IMR-90 (cell line): ENCODE results near the gene RAD17. TPM values are rescaled to one million over a fixed set of nuclear protein-coding genes. Genes with fewer than 3 reads are reported as not detected.

ENCODE experiments used
- ATAC-seq: fragments of 200-7000 bp; cut with Tn5 transposase; 2 replicates; pipeline ENCODE4 v1.9.1; 2020; ENCODE audit warnings: low read depth, mild to moderate bottlenecking, moderate library complexity
- BruUV-seq: library from RNA; stranded (reverse); fragments of 400-500 nt; replicated peaks from 2 replicates; lab custom pipeline; 2021; lab: Mats Ljungman, UMichigan
- CTCF ChIA-PET: fragments of 300-600 bp; formaldehyde crosslinking; extraction: SDS; loops from one replicate; lab custom pipeline; 2021; ENCODE audit warnings: antibody characterized with exemption; lab: Yijun Ruan, JAX
- POLR2A ChIA-PET: fragments of 300-600 bp; sonication (Branson Sonifier 250); formaldehyde crosslinking; loops from one replicate; lab custom pipeline; 2022; ENCODE audit warnings: antibody characterized with exemption; ENCODE audit not compliant: unreplicated experiment; lab: Charles Lee
- DNase-seq: peaks from one replicate; pipeline ENCODE4 v3.0.0; 2013
- H2AFZ ChIP-seq: replicated peaks from 2 replicates; pipeline ENCODE3; 2013; ENCODE audit warnings: low read length, mild to moderate bottlenecking; ENCODE audit not compliant: poor library complexity
- H2AK5ac ChIP-seq: 2 replicates; pipeline ENCODE4 v1.6.1; 2013; ENCODE audit warnings: low read depth, low read length, inconsistent platforms
- H2AK9ac ChIP-seq: replicated peaks from 2 replicates; pipeline ENCODE3; 2013; ENCODE audit warnings: mild to moderate bottlenecking, low read depth, low read length, moderate library complexity; ENCODE audit not compliant: poor library complexity
- H2BK120ac ChIP-seq: 2 replicates; pipeline ENCODE4 v1.6.1; 2013; ENCODE audit warnings: low read depth, low read length, inconsistent platforms
- H2BK15ac ChIP-seq: 3 replicates; pipeline ENCODE4 v1.6.1; 2013; ENCODE audit warnings: low read depth, low read length, inconsistent platforms
- H2BK20ac ChIP-seq: 2 replicates; pipeline ENCODE4 v1.6.1; 2013; ENCODE audit warnings: low read depth, mild to moderate bottlenecking, inconsistent platforms, low read length, moderate library complexity
- H2BK5ac ChIP-seq: 2 replicates; pipeline ENCODE4 v1.6.1; 2013; ENCODE audit warnings: mild to moderate bottlenecking, low read depth, low read length, inconsistent platforms; ENCODE audit not compliant: poor library complexity, severe bottlenecking
- H3K14ac ChIP-seq: replicated peaks from 2 replicates; pipeline ENCODE4 v1.6.1; 2013; ENCODE audit warnings: low read depth, low read length, inconsistent platforms
- H3K18ac ChIP-seq: 2 replicates; pipeline ENCODE4 v1.6.1; 2013; ENCODE audit warnings: low read depth, low read length, control low read depth
- H3K23ac ChIP-seq: 2 replicates; pipeline ENCODE4 v1.6.1; 2013; ENCODE audit warnings: low read depth, low read length, inconsistent platforms
- H3K27ac ChIP-seq: 2 replicates; pipeline ENCODE4 v1.5.1; 2013; ENCODE audit warnings: mild to moderate bottlenecking, control low read depth, low read length; ENCODE audit not compliant: insufficient read depth
- H3K27me3 ChIP-seq: 2 replicates; pipeline ENCODE4 v1.6.1; 2013; ENCODE audit warnings: low read length; ENCODE audit not compliant: control insufficient read depth, insufficient read depth
- H3K36me3 ChIP-seq: 2 replicates; pipeline ENCODE4 v1.6.1; 2013; ENCODE audit warnings: low read length, mixed read lengths; ENCODE audit not compliant: control insufficient read depth, insufficient read depth
- H3K4ac ChIP-seq: 2 replicates; pipeline ENCODE4 v1.6.1; 2013; ENCODE audit warnings: low read depth, low read length, inconsistent platforms
- H3K4me1 ChIP-seq: 2 replicates; pipeline ENCODE4 v1.6.1; 2013; ENCODE audit warnings: low read length, mixed read lengths; ENCODE audit not compliant: control insufficient read depth, insufficient read depth
- H3K4me2 ChIP-seq: 2 replicates; pipeline ENCODE4 v1.6.1; 2013; ENCODE audit warnings: low read depth, mild to moderate bottlenecking, control low read depth, low read length, moderate library complexity
- H3K4me3 ChIP-seq: 2 replicates; pipeline ENCODE4 v1.5.1; 2013; ENCODE audit warnings: low read depth, mild to moderate bottlenecking, control low read depth, low read length, moderate library complexity; ENCODE audit not compliant: insufficient read depth
- H3K56ac ChIP-seq: 2 replicates; pipeline ENCODE4 v1.6.1; 2013; ENCODE audit warnings: low read length, inconsistent platforms; ENCODE audit not compliant: insufficient read depth; ENCODE audit errors: extremely low read depth
- H3K79me1 ChIP-seq, 2 experiments: 2 replicates each; pipeline ENCODE4 v1.6.1; 2013; ENCODE audit warnings: low read length in 2 of 2, inconsistent platforms in 1 of 2, low read depth in 1 of 2
- H3K9ac ChIP-seq: 2 replicates; pipeline ENCODE4 v1.6.1; 2013; ENCODE audit warnings: low read depth, low read length, control low read depth
- H3K9me1 ChIP-seq: 2 replicates; pipeline ENCODE4 v1.6.1; 2013; ENCODE audit warnings: low read length, inconsistent platforms; ENCODE audit not compliant: insufficient read depth
- H3K9me3 ChIP-seq: 2 replicates; pipeline ENCODE4 v1.6.1; 2013; ENCODE audit warnings: low read length; ENCODE audit not compliant: control insufficient read depth, insufficient read depth
- H4K20me1 ChIP-seq: 2 replicates; pipeline ENCODE4 v1.6.1; 2013; ENCODE audit warnings: low read length, inconsistent platforms; ENCODE audit not compliant: insufficient read depth
- H4K5ac ChIP-seq: 2 replicates; pipeline ENCODE4 v1.6.1; 2013; ENCODE audit warnings: mild to moderate bottlenecking, low read depth, low read length, control low read depth
- H4K8ac ChIP-seq, 2 experiments: 2 replicates each; pipeline ENCODE4 v1.6.1; 2013; ENCODE audit warnings: low read depth in 2 of 2, low read length in 2 of 2, control low read depth in 1 of 2, inconsistent platforms in 1 of 2
- H4K91ac ChIP-seq: 2 replicates; pipeline ENCODE4 v1.6.1; 2013; ENCODE audit warnings: low read depth, low read length, inconsistent platforms; ENCODE audit not compliant: insufficient read depth
- BHLHE40 ChIP-seq: fragments of 150-350 bp; IDR thresholded peaks from 2 replicates; pipeline ENCODE4 v1.6.1; 2016; ENCODE audit warnings: mild to moderate bottlenecking, low read depth, low read length
- CEBPB ChIP-seq: IDR thresholded peaks from 2 replicates; pipeline ENCODE4 v1.6.1; 2012; ENCODE audit warnings: low read depth, low read length, improper control_type of control experiment
- CHD1 ChIP-seq: IDR thresholded peaks from 2 replicates; pipeline ENCODE4 v1.6.1; 2012; ENCODE audit warnings: low read depth, low read length, improper control_type of control experiment
- FOS ChIP-seq: fragments of 150-350 bp; IDR thresholded peaks from 2 replicates; pipeline ENCODE4 v1.6.1; 2016; ENCODE audit warnings: low read depth, low read length
- MAFK ChIP-seq: IDR thresholded peaks from 2 replicates; pipeline ENCODE4 v1.6.1; 2012; ENCODE audit warnings: low read depth, low read length, improper control_type of control experiment
- MAZ ChIP-seq: IDR thresholded peaks from 2 replicates; pipeline ENCODE4 v1.6.1; 2012; ENCODE audit warnings: low read depth, mild to moderate bottlenecking, low read length, improper control_type of control experiment, moderate library complexity, borderline replicate concordance
- MXI1 ChIP-seq: IDR thresholded peaks from 2 replicates; pipeline ENCODE4 v1.6.1; 2012; ENCODE audit warnings: low read depth, mild to moderate bottlenecking, low read length, moderate library complexity, borderline replicate concordance
- NFE2L2 ChIP-seq: fragments of 150-350 bp; IDR thresholded peaks from 2 replicates; pipeline ENCODE4 v1.6.1; 2016; ENCODE audit warnings: low read depth, mild to moderate bottlenecking, low read length
- POLR2A ChIP-seq: IDR thresholded peaks from 2 replicates; pipeline ENCODE4 v1.6.1; 2012; ENCODE audit warnings: mild to moderate bottlenecking, low read depth, low read length
- RAD21 ChIP-seq: IDR thresholded peaks from 2 replicates; pipeline ENCODE4 v1.6.1; 2012; ENCODE audit warnings: low read length, improper control_type of control experiment
- RCOR1 ChIP-seq: IDR thresholded peaks from 2 replicates; pipeline ENCODE4 v1.6.1; 2012; ENCODE audit warnings: mild to moderate bottlenecking, low read length, improper control_type of control experiment; ENCODE audit not compliant: insufficient replicate concordance
- RFX5 ChIP-seq: IDR thresholded peaks from 2 replicates; pipeline ENCODE4 v1.8.0; 2012; ENCODE audit warnings: low read depth, mild to moderate bottlenecking, low read length, moderate library complexity
- SMC3 ChIP-seq: fragments of 150-350 bp; IDR thresholded peaks from 2 replicates; pipeline ENCODE4 v1.6.1; 2016; ENCODE audit warnings: low read depth, mild to moderate bottlenecking, antibody characterized with exemption, low read length, moderate library complexity
- dilution Hi-C: fragments of 300-500 bp; cut with HindIII; formaldehyde crosslinking; loops from one replicate; pipeline ENCODE4 v1.14.3; 2018; ENCODE audit warnings: low sequenced_read_pairs; ENCODE audit not compliant: unreplicated experiment
- in situ Hi-C: fragments of 300-500 bp; cut with MboI; formaldehyde crosslinking; loops from 3 replicates; pipeline ENCODE4 v1.14.3; 2019; ENCODE audit warnings: low sequenced_read_pairs, inconsistent platforms, mixed read lengths
- intact Hi-C: fragments of 100-400 bp; cut with micrococcal nuclease; formaldehyde crosslinking; loops from 2 replicates; pipeline ENCODE4 v1.10.0; 2022
- polyA plus RNA-seq, 3 experiments: library from polyadenylated mRNA; depleted of rRNA; stranded (reverse); fragments of >200 nt; gene quantifications; 2 replicates each; pipeline ENCODE4 v1.2.3, GENCODE V29; 2012; ENCODE audit warnings: low replicate concordance in 1 of 3
- total RNA-seq: library from RNA; depleted of rRNA; stranded (reverse); fragments of >200 nt; gene quantifications from 2 replicates; pipeline ENCODE4 v1.2.3, GENCODE V29; 2012
- TF ChIP-seq, protein P1 (sequence below): fragments of 150-350 bp; IDR thresholded peaks from 2 replicates; pipeline ENCODE4 v1.6.1; 2016; ENCODE audit warnings: low read depth, mild to moderate bottlenecking, low read length, moderate library complexity, borderline replicate concordance
- TF ChIP-seq, protein P2 (sequence below): conservative IDR thresholded peaks from 2 replicates; pipeline ENCODE4 v1.5.1; 2012; ENCODE audit warnings: mild to moderate bottlenecking, low read depth, low read length, improper control_type of control experiment
- TF ChIP-seq, protein P3 (sequence below): fragments of 150-350 bp; IDR thresholded peaks from 2 replicates; pipeline ENCODE4 v1.6.1; 2017; ENCODE audit warnings: mild to moderate bottlenecking, antibody characterized with exemption, low read length, low read depth

Gene RAD17
- total and polyA plus RNA-seq, 2 of the 4 experiments (the other 2 are of a cell fraction): 10.9 to 11.4 TPM

DNA sequence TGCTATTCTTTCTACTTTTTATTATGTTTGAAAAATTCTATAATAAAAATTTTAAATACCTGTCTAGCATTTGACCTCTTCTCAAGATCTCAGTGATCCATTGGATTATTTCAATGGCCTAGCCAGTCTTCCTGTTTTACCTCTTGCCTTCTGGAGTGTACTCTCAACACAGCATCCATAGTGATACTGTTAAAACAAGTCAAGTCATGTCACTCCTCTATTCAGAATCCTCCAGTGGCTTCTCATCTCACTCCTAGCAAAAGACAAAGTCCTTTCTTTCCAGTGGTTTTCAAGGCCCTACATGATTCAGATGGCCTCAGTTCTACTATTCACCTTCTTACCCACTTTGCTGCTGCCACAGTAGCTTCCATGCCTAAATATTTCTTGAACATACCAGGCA is 47.1 kb downstream of the RAD17 start:
- Histone ChIP-seq H3K14ac (no peak overlapping the region), H2BK15ac (no peak overlapping the region), H4K91ac (no peak overlapping the region), H3K23ac (no peak overlapping the region), H3K27me3 (no peaks in the 10 kb centered on the region), H4K5ac (no peak overlapping the region), H3K36me3 (peaks cover 3% of the 10 kb centered on the region; the same call in 1 of the 2 replicates), H3K9me3 (no peaks in the 10 kb centered on the region), H3K4me1 (no peaks in the 10 kb centered on the region), H3K4ac (no peak overlapping the region), H3K9ac (no peak overlapping the region), H2AK5ac (no peak overlapping the region), H2BK120ac (no peak overlapping the region), H2BK5ac (no peak overlapping the region), H3K4me3 (no peak overlapping the region), H3K27ac (no peak overlapping the region), H2BK20ac (no peak overlapping the region), H4K8ac (no peak overlapping the region), H3K79me1 (no peaks in the 10 kb centered on the region), H2AK9ac (no peak overlapping the region), H3K18ac (no peak overlapping the region), H3K56ac (no peak overlapping the region), H4K20me1 (no peaks in the 10 kb centered on the region), H3K9me1 (no peaks in the 10 kb centered on the region), H3K4me2 (no peak overlapping the region), H2AFZ (no peak overlapping the region)
- no peak for TF ChIP-seq MAZ
- TF ChIP-seq MXI1: no peak
- no peak for TF ChIP-seq BHLHE40
- no peak for TF ChIP-seq SMC3
- TF ChIP-seq CHD1: no peak
- no peak for TF ChIP-seq FOS
- no peak for TF ChIP-seq MAFK
- TF ChIP-seq NFE2L2: no peak
- TF ChIP-seq, protein P1, sequence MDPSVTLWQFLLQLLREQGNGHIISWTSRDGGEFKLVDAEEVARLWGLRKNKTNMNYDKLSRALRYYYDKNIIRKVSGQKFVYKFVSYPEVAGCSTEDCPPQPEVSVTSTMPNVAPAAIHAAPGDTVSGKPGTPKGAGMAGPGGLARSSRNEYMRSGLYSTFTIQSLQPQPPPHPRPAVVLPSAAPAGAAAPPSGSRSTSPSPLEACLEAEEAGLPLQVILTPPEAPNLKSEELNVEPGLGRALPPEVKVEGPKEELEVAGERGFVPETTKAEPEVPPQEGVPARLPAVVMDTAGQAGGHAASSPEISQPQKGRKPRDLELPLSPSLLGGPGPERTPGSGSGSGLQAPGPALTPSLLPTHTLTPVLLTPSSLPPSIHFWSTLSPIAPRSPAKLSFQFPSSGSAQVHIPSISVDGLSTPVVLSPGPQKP: no peak
- TF ChIP-seq RAD21: no peak
- no peak for TF ChIP-seq CEBPB
- TF ChIP-seq, protein P2, sequence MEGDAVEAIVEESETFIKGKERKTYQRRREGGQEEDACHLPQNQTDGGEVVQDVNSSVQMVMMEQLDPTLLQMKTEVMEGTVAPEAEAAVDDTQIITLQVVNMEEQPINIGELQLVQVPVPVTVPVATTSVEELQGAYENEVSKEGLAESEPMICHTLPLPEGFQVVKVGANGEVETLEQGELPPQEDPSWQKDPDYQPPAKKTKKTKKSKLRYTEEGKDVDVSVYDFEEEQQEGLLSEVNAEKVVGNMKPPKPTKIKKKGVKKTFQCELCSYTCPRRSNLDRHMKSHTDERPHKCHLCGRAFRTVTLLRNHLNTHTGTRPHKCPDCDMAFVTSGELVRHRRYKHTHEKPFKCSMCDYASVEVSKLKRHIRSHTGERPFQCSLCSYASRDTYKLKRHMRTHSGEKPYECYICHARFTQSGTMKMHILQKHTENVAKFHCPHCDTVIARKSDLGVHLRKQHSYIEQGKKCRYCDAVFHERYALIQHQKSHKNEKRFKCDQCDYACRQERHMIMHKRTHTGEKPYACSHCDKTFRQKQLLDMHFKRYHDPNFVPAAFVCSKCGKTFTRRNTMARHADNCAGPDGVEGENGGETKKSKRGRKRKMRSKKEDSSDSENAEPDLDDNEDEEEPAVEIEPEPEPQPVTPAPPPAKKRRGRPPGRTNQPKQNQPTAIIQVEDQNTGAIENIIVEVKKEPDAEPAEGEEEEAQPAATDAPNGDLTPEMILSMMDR: no peak
- no peak for TF ChIP-seq POLR2A
- TF ChIP-seq, protein P3, sequence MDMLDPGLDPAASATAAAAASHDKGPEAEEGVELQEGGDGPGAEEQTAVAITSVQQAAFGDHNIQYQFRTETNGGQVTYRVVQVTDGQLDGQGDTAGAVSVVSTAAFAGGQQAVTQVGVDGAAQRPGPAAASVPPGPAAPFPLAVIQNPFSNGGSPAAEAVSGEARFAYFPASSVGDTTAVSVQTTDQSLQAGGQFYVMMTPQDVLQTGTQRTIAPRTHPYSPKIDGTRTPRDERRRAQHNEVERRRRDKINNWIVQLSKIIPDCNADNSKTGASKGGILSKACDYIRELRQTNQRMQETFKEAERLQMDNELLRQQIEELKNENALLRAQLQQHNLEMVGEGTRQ: no peak
- TF ChIP-seq RFX5: no peak
- TF ChIP-seq RCOR1: no peak
- dilution Hi-C loops (no loop called here), intact Hi-C loops (no loop called here), in situ Hi-C loops (no loop called here)
- no TSS peak for BruUV-seq
- ChIA-PET POLR2A (no interaction called here), CTCF (interaction anchor here (0.8 kb wide), 1 partner anchor 21 kb away, joined by 3 read pairs; no protein-coding TSS in a partner anchor)
- DNase-seq (no peak), ATAC-seq (no peak)
